CD4-positive, alpha-beta T cell (primary cell): ENCODE results near the gene RNF169. TPM values are rescaled to one million over a fixed set of nuclear protein-coding genes. Genes with fewer than 3 reads are reported as not detected.

Experiments used
- ATAC-seq: fragments of 200-7000 bp; cut with Tn5 transposase; one replicate; pipeline ENCODE4 v1.10.0; 2022; ENCODE audit warnings: mild to moderate bottlenecking; ENCODE audit not compliant: poor library complexity
- CTCF ChIA-PET: fragments of 350-600 bp; sonication (Branson Sonifier 250); formaldehyde crosslinking; loops from one replicate; lab custom pipeline; 2021; ENCODE audit warnings: antibody characterized with exemption, inconsistent platforms; lab: Charles Lee
- POLR2A ChIA-PET: fragments of 350-600 bp; sonication (Branson Sonifier 250); formaldehyde crosslinking; loops from one replicate; lab custom pipeline; 2021; ENCODE audit warnings: antibody characterized with exemption, inconsistent platforms; lab: Charles Lee
- DNase-seq, 14 experiments: peaks; one replicate each; pipeline ENCODE4 v3.0.0-alpha.2; 2013 to 2020; ENCODE audit warnings: mixed read lengths in 2 of 14
- H3K27ac ChIP-seq, 2 donors: one replicate each; pipeline versions ENCODE4 v1.5.1 to v1.7.0; 2013; ENCODE audit warnings: low read length in 2 of 2, low read depth in 1 of 2, mild to moderate bottlenecking in 1 of 2
- H3K27me3 ChIP-seq, 2 experiments: 1 replicate in 1 of 2; 2 replicates in 1 of 2; pipeline versions ENCODE4 v1.6.1 to v1.7.0; 2013; ENCODE audit warnings: low read length in 2 of 2, control low read depth in 1 of 2, mild to moderate bottlenecking in 1 of 2, moderate library complexity in 1 of 2; ENCODE audit not compliant: insufficient read depth in 2 of 2, control insufficient read depth in 1 of 2
- H3K36me3 ChIP-seq: one replicate; pipeline ENCODE4 v1.6.1; 2013; ENCODE audit warnings: low read length, control low read depth; ENCODE audit not compliant: insufficient read depth
- H3K4me1 ChIP-seq: one replicate; pipeline ENCODE4 v1.6.1; 2013; ENCODE audit warnings: low read length, control low read depth; ENCODE audit not compliant: insufficient read depth
- H3K4me3 ChIP-seq: one replicate; pipeline ENCODE4 v1.5.1; 2013; ENCODE audit warnings: mild to moderate bottlenecking, low read length, moderate library complexity
- H3K9me3 ChIP-seq, 2 experiments: 1 replicate in 1 of 2; 2 replicates in 1 of 2; pipeline versions ENCODE4 v1.6.1 to v1.7.0; 2013; ENCODE audit warnings: low read length in 2 of 2, mild to moderate bottlenecking in 2 of 2, control low read depth in 1 of 2, moderate library complexity in 1 of 2; ENCODE audit not compliant: control insufficient read depth in 1 of 2, insufficient read depth in 1 of 2
- H3K27ac Mint-ChIP-seq: one replicate; pipeline ENCODE4 v1.8.0; 2020; ENCODE audit warnings: mixed read lengths
- H3K27me3 Mint-ChIP-seq: one replicate; pipeline ENCODE4 v1.8.0; 2021; ENCODE audit warnings: mixed read lengths
- H3K36me3 Mint-ChIP-seq: one replicate; pipeline ENCODE4 v1.8.0; 2021; ENCODE audit warnings: low read depth, mixed read lengths
- H3K4me1 Mint-ChIP-seq: one replicate; pipeline ENCODE4 v1.8.0; 2021; ENCODE audit warnings: low read depth, mixed read lengths
- H3K4me3 Mint-ChIP-seq: one replicate; pipeline ENCODE4 v1.8.0; 2020; ENCODE audit warnings: mild to moderate bottlenecking, mixed read lengths
- H3K9me3 Mint-ChIP-seq: one replicate; pipeline ENCODE4 v1.8.0; 2020; ENCODE audit warnings: mixed read lengths
- CTCF ChIP-seq: fragments of 200-600 bp; IDR thresholded peaks from one replicate; pipeline ENCODE4 v1.8.0; 2022; ENCODE audit warnings: antibody characterized with exemption, mild to moderate bottlenecking
- intact Hi-C, 2 experiments: fragments of 100-400 bp; cut with DNase I in 1 of 2; cut with micrococcal nuclease in 1 of 2; formaldehyde crosslinking; loops; one replicate each; pipeline versions ENCODE4 v1.15.1 to v1.9.0; 2023 to 2025; cut with DNase I, micrococcal nuclease
- total RNA-seq, 174 experiments: library from RNA in 2 of 174; stranded (reverse) in 2 of 174; gene quantifications; one replicate each; pipeline ENCODE4 v1.2.3 and lab custom pipeline; 2021 to 2026

Gene RNF169
- total RNA-seq, 2 experiments from 2014 or later = 15.2 to 15.5 TPM

- peaks cover 80% of the 10 kb centered on the region for H3K36me3 Mint-ChIP-seq
- no peak overlapping the region for H3K27ac Mint-ChIP-seq
- no peaks in the 10 kb centered on the region for H3K9me3 ChIP-seq
- POLR2A ChIA-PET = interaction anchor here (0.7 to 1.1 kb wide), 3 partner anchors 9 to 19 kb away, joined by 3 to 5 read pairs (median 4); no protein-coding TSS in a partner anchor
- no peaks in the 10 kb centered on the region for H3K4me1 ChIP-seq
- no peak for DNase-seq
- peaks cover 83% of the 10 kb centered on the region for H3K36me3 ChIP-seq
- no peak overlapping the region for H3K4me3 Mint-ChIP-seq
- CTCF ChIA-PET = no interaction called here
- H3K27ac ChIP-seq = no peak overlapping the region
- TF ChIP-seq CTCF = no peak
- H3K9me3 Mint-ChIP-seq = no peaks in the 10 kb centered on the region
- H3K27me3 ChIP-seq = no peaks in the 10 kb centered on the region
- no peak overlapping the region for H3K4me3 ChIP-seq
- no peak for ATAC-seq
- intact Hi-C loops = no loop called here
- H3K27me3 Mint-ChIP-seq = no peaks in the 10 kb centered on the region
- no peaks in the 10 kb centered on the region for H3K4me1 Mint-ChIP-seq
Observed at GRCh38 chr11:74839446-74839845, 90.8 kb downstream of the RNF169 start.

- ATAC-seq = no peak
- DNase-seq = no peak
- ChIA-PET CTCF (no interaction called here), POLR2A (interaction anchor here (0.7 to 1.1 kb wide), 3 partner anchors 8 to 19 kb away, joined by 3 to 5 read pairs (median 4); no protein-coding TSS in a partner anchor)
- Mint-ChIP-seq H3K36me3 (peaks cover 80% of the 10 kb centered on the region), H3K4me3 (no peak overlapping the region), H3K27me3 (no peaks in the 10 kb centered on the region), H3K4me1 (no peaks in the 10 kb centered on the region), H3K9me3 (no peaks in the 10 kb centered on the region), H3K27ac (no peak overlapping the region)
- no peaks in the 10 kb centered on the region for H3K9me3 ChIP-seq
- no peaks in the 10 kb centered on the region for H3K4me1 ChIP-seq
- H3K4me3 ChIP-seq = no peak overlapping the region
- no peak overlapping the region for H3K27ac ChIP-seq
- no peak for TF ChIP-seq CTCF
- H3K27me3 ChIP-seq = no peaks in the 10 kb centered on the region
- peaks cover 83% of the 10 kb centered on the region for H3K36me3 ChIP-seq
- intact Hi-C loops = no loop called here
Observed at GRCh38 chr11:74839971-74840370, 91.3 kb downstream of the RNF169 start.

- no peak for TF ChIP-seq CTCF
- H3K27ac ChIP-seq = no peak overlapping the region
- H3K4me3 ChIP-seq = no peak overlapping the region
- no peak for ATAC-seq
- CTCF ChIA-PET = no interaction called here
- no peak for DNase-seq
- Mint-ChIP-seq H3K9me3 (no peaks in the 10 kb centered on the region), H3K36me3 (peaks cover 80% of the 10 kb centered on the region), H3K27me3 (no peaks in the 10 kb centered on the region), H3K27ac (no peak overlapping the region), H3K4me3 (no peak overlapping the region), H3K4me1 (no peaks in the 10 kb centered on the region)
- intact Hi-C loops = no loop called here
- POLR2A ChIA-PET = interaction anchor here (0.7 to 1.1 kb wide), 3 partner anchors 8 to 18 kb away, joined by 3 to 5 read pairs (median 4); no protein-coding TSS in a partner anchor
- H3K4me1 ChIP-seq = no peaks in the 10 kb centered on the region
- H3K36me3 ChIP-seq = peaks cover 83% of the 10 kb centered on the region
- H3K27me3 ChIP-seq = no peaks in the 10 kb centered on the region
- H3K9me3 ChIP-seq = no peaks in the 10 kb centered on the region
Observed at GRCh38 chr11:74840486-74840885, 91.8 kb downstream of the RNF169 start.
